ENCODE results near the gene EVI5L. TPM values are rescaled to one million over a fixed set of nuclear protein-coding genes. Genes with fewer than 3 reads are reported as not detected.
"Not testable (repeated sequence)": the region's sequence is repeated elsewhere in the genome, so short reads cannot be mapped to it uniquely, and the experiment has no call there.

EVI5L gene
- total RNA-seq, 1 donor from 2014 or later: 9.9 TPM

DNA sequence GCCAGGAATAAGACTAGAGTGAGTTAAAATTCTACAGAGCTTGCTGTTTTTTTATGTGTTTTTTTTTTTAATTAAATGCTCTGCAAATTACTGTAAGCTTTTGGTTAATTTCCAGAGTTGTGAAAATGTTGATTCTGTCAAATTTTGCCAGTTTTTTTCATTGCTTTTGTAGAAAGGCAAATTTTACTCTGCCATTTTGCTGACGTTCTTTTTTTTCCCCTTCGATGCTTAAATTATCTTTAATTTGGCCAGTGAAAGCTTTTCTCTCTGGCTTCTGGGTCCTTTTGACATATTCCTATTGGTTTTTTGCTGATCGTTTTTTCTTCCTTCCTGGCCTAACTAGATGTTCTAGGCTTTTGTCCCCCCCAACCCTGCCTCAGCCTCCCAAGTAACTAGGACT lies 23.8 kb upstream of the EVI5L start:
- TF ChIP-seq CTCF (IDR thresholded peaks at IDR 0.05; ENCODE audit: insufficient read depth, low read length, poor library complexity, severe bottlenecking): no peak
- no peak for DNase-seq (ENCODE audit: low read depth)
- Histone ChIP-seq H3K27me3 (ENCODE audit: control insufficient read depth, insufficient read depth, low read length) (no peaks in the 10 kb centered on the region), H3K36me3 (ENCODE audit: control insufficient read depth, insufficient read depth, low read length) (no peaks in the 10 kb centered on the region), H3K4me3 (ENCODE audit: low read depth, low read length) (no peak overlapping the region)

GRCh38 chr19:7806876-7807275 lies 23.1 kb upstream of the EVI5L start:
- Histone ChIP-seq H3K36me3 (ENCODE audit: control insufficient read depth, insufficient read depth, low read length) (no peaks in the 10 kb centered on the region), H3K4me3 (ENCODE audit: low read depth, low read length) (no peak overlapping the region), H3K27me3 (ENCODE audit: control insufficient read depth, insufficient read depth, low read length) (no peaks in the 10 kb centered on the region)
- TF ChIP-seq CTCF (IDR thresholded peaks at IDR 0.05; ENCODE audit: insufficient read depth, low read length, poor library complexity, severe bottlenecking): no peak
- DNase-seq (ENCODE audit: low read depth): no peak

DNA sequence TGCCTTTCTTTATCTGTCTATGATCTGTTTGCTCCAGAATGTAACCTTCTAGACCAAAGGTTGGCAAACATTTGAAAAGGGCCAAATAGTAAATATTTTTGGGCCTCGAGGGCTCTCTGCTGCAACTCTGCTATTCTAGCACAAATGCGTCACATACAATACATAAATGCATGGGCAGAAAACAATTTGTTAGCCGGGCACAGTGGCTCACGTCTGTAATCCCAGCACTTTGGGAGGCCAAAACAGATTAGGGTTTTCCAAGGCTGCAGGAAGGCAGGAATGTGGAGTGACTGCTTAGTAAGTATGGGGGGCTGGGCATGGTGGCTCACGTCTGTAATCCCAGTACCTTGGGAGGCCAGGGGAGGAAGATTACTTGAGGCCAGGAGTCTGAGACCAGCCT lies 21.9 kb upstream of the EVI5L start:
- H3K36me3 ChIP-seq (ENCODE audit: control insufficient read depth, insufficient read depth, low read length): no peaks in the 10 kb centered on the region
- DNase-seq (ENCODE audit: low read depth): no peak
- TF ChIP-seq CTCF (IDR thresholded peaks at IDR 0.05; ENCODE audit: insufficient read depth, low read length, poor library complexity, severe bottlenecking): no peak
- no peak overlapping the region for H3K4me3 ChIP-seq (ENCODE audit: low read depth, low read length)
- no peaks in the 10 kb centered on the region for H3K27me3 ChIP-seq (ENCODE audit: control insufficient read depth, insufficient read depth, low read length)

DNA sequence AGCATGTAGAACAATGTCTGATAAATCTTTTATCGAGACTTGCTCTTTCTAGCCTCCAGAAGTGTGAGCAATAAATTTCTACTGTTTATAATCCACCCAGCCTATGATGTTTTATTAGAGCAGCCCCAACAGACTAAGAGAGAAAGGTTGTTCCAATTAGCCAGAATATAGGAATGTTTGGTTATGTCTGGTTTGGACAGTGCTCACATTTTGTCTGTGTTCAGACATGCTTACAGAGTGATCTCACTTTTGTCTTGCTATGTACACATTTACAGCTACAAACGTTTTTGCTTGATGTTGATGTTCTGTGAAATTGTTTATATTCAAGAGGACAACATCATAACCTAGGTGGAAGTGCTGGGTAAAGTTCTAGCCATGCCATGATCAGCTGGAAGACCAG lies 18.0 kb upstream of the EVI5L start:
- no peak overlapping the region for H3K4me3 ChIP-seq (ENCODE audit: low read depth, low read length)
- no peak for DNase-seq (ENCODE audit: low read depth)
- no peaks in the 10 kb centered on the region for H3K36me3 ChIP-seq (ENCODE audit: control insufficient read depth, insufficient read depth, low read length)
- no peaks in the 10 kb centered on the region for H3K27me3 ChIP-seq (ENCODE audit: control insufficient read depth, insufficient read depth, low read length)
- TF ChIP-seq CTCF (IDR thresholded peaks at IDR 0.05; ENCODE audit: insufficient read depth, low read length, poor library complexity, severe bottlenecking): no peak

- no peak for DNase-seq (ENCODE audit: low read depth)
- H3K4me3 ChIP-seq (ENCODE audit: low read depth, low read length): no peak overlapping the region
- no peak for TF ChIP-seq CTCF (IDR thresholded peaks at IDR 0.05; ENCODE audit: insufficient read depth, low read length, poor library complexity, severe bottlenecking)
- H3K36me3 ChIP-seq (ENCODE audit: control insufficient read depth, insufficient read depth, low read length): no peaks in the 10 kb centered on the region
- no peaks in the 10 kb centered on the region for H3K27me3 ChIP-seq (ENCODE audit: control insufficient read depth, insufficient read depth, low read length)
Observed at GRCh38 chr19:7815325-7815724, 14.7 kb upstream of the EVI5L start.

GRCh38 chr19:7816040-7816439 lies 14.0 kb upstream of the EVI5L start:
- not testable (repeated sequence) for H3K27me3 ChIP-seq (ENCODE audit: control insufficient read depth, insufficient read depth, low read length); DNase-seq (ENCODE audit: low read depth); H3K36me3 ChIP-seq (ENCODE audit: control insufficient read depth, insufficient read depth, low read length); H3K4me3 ChIP-seq (ENCODE audit: low read depth, low read length)

Data from kidney epithelial cell (primary cell).